Subcutaneous abdominal adipose tissue (tissue), 5 donors: ENCODE data around the gene TTLL9.

Experiments used
- H3K27ac ChIP-seq: one replicate; pipeline ENCODE4 v1.7.0; 2013; ENCODE audit warnings: low read depth, mild to moderate bottlenecking, inconsistent platforms, low read length, moderate library complexity
- H3K27me3 ChIP-seq, 5 donors: one replicate each; pipeline ENCODE4 v1.7.0; 2013; ENCODE audit warnings: low read length in 5 of 5, inconsistent platforms in 1 of 5; ENCODE audit not compliant: control insufficient read depth in 5 of 5, insufficient read depth in 4 of 5
- H3K36me3 ChIP-seq, 5 donors: one replicate each; pipeline ENCODE4 v1.7.0; 2013; ENCODE audit warnings: low read length in 5 of 5; ENCODE audit not compliant: control insufficient read depth in 5 of 5, insufficient read depth in 5 of 5
- H3K4me1 ChIP-seq, 5 donors: one replicate each; pipeline ENCODE4 v1.7.0; 2013; ENCODE audit warnings: low read length in 5 of 5, mild to moderate bottlenecking in 3 of 5, moderate library complexity in 1 of 5; ENCODE audit not compliant: control insufficient read depth in 5 of 5, insufficient read depth in 5 of 5
- H3K4me3 ChIP-seq, 5 donors: one replicate each; pipeline ENCODE4 v1.7.0; 2013; ENCODE audit warnings: low read length in 5 of 5, low read depth in 1 of 5
- H3K9ac ChIP-seq, 5 donors: one replicate each; pipeline ENCODE4 v1.7.0; 2013; ENCODE audit warnings: low read length in 5 of 5, mild to moderate bottlenecking in 4 of 5, moderate library complexity in 3 of 5
- H3K9me3 ChIP-seq, 5 donors: one replicate each; pipeline ENCODE4 v1.7.0; 2013; ENCODE audit warnings: low read length in 5 of 5; ENCODE audit not compliant: control insufficient read depth in 5 of 5
- donor health status: healthy.
- donor health status: healthy.
- donor health status: healthy.
- donor health status: healthy.
- donor health status: healthy.

TTLL9 gene

GRCh38 chr20:31866221-31866620 is 4.2 kb upstream of the TTLL9 start:
- H3K27ac ChIP-seq, result no peak overlapping the region
- no peak overlapping the region for H3K9ac ChIP-seq
- H3K9me3 ChIP-seq, result no peaks in the 10 kb centered on the region
- peaks cover 3 to 29% (median 24%) of the 10 kb centered on the region in 5 donors for H3K4me1 ChIP-seq
- no peak overlapping the region for H3K4me3 ChIP-seq
- H3K36me3 ChIP-seq, result no peaks in the 10 kb centered on the region
- peaks cover 0 to 9% (median 0%) of the 10 kb centered on the region in 5 donors for H3K27me3 ChIP-seq

GRCh38 chr20:31868853-31869672 is 1.4 kb upstream of the TTLL9 start:
- Histone ChIP-seq H3K4me3 (peak overlapping the region in 3 of 5 donors; percentile 79 to 82 (median 81)), H3K36me3 (no peaks in the 10 kb centered on the region), H3K27me3 (peaks cover 0 to 9% (median 0%) of the 10 kb centered on the region in 5 donors), H3K27ac (no peak overlapping the region), H3K9ac (peak overlapping the region in 1 of 5 donors; percentile 84), H3K9me3 (no peaks in the 10 kb centered on the region), H3K4me1 (peaks cover 3 to 22% (median 19%) of the 10 kb centered on the region in 5 donors)

- peak overlapping the region in 3 of 5 donors; percentile 63 to 86 (median 84) for H3K9ac ChIP-seq
- H3K27ac ChIP-seq, result no peak overlapping the region
- H3K27me3 ChIP-seq, result peaks cover 0 to 9% (median 0%) of the 10 kb centered on the region in 5 donors
- H3K9me3 ChIP-seq, result no peaks in the 10 kb centered on the region
- no peaks in the 10 kb centered on the region for H3K36me3 ChIP-seq
- peak overlapping the region; percentile 63 to 82 (median 81) for H3K4me3 ChIP-seq
- peaks cover 3 to 22% (median 19%) of the 10 kb centered on the region in 5 donors for H3K4me1 ChIP-seq
Observed at GRCh38 chr20:31869673-31869941, 827 bp upstream of the TTLL9 start.

GRCh38 chr20:31870726-31871617 is 538 bp downstream of the TTLL9 start:
- Histone ChIP-seq H3K4me1 (peaks cover 3 to 22% (median 19%) of the 10 kb centered on the region in 5 donors), H3K4me3 (peak overlapping the region; percentile 63 to 82 (median 79)), H3K36me3 (no peaks in the 10 kb centered on the region), H3K27me3 (peaks cover 0 to 9% (median 0%) of the 10 kb centered on the region in 5 donors), H3K9me3 (no peaks in the 10 kb centered on the region), H3K9ac (peak overlapping the region in 4 of 5 donors; percentile 58 to 72 (median 64)), H3K27ac (no peak overlapping the region)

GRCh38 chr20:31871618-31871954 is 1.2 kb downstream of the TTLL9 start:
- H3K4me3 ChIP-seq, result no peak overlapping the region
- no peak overlapping the region for H3K9ac ChIP-seq

GRCh38 chr20:31872406-31872805 is 2.0 kb downstream of the TTLL9 start:
- Histone ChIP-seq H3K9ac (no peak overlapping the region), H3K36me3 (no peaks in the 10 kb centered on the region), H3K9me3 (no peaks in the 10 kb centered on the region), H3K27me3 (peaks cover 0 to 9% (median 0%) of the 10 kb centered on the region in 5 donors), H3K4me3 (no peak overlapping the region), H3K27ac (no peak overlapping the region), H3K4me1 (peaks cover 3 to 22% (median 19%) of the 10 kb centered on the region in 5 donors)

More at GRCh38 chr20:31871618-31871954, 1.2 kb downstream of the TTLL9 start:
- peaks cover 0 to 9% (median 0%) of the 10 kb centered on the region in 5 donors for H3K27me3 ChIP-seq
- H3K4me1 ChIP-seq, result peaks cover 3 to 22% (median 19%) of the 10 kb centered on the region in 5 donors
- no peaks in the 10 kb centered on the region for H3K36me3 ChIP-seq
- no peak overlapping the region for H3K27ac ChIP-seq
- H3K9me3 ChIP-seq, result no peaks in the 10 kb centered on the region

- H3K27me3 ChIP-seq, result peaks cover 0 to 4% (median 0%) of the 10 kb centered on the region in 5 donors
- H3K27ac ChIP-seq, result no peak overlapping the region
- H3K9ac ChIP-seq, result no peak overlapping the region
- H3K4me1 ChIP-seq, result peaks cover 0 to 20% (median 16%) of the 10 kb centered on the region in 5 donors
- peaks cover 0 to 2% (median 0%) of the 10 kb centered on the region in 5 donors for H3K9me3 ChIP-seq
- no peak overlapping the region for H3K4me3 ChIP-seq
- H3K36me3 ChIP-seq, result no peaks in the 10 kb centered on the region
Observed at GRCh38 chr20:31875671-31876070, 5.2 kb downstream of the TTLL9 start.

- H3K4me1 ChIP-seq, result peaks cover 0 to 15% (median 10%) of the 10 kb centered on the region in 5 donors
- H3K4me3 ChIP-seq, result no peak overlapping the region
- no peaks in the 10 kb centered on the region for H3K36me3 ChIP-seq
- no peak overlapping the region for H3K27ac ChIP-seq
- H3K9me3 ChIP-seq, result peaks cover 0 to 2% (median 0%) of the 10 kb centered on the region in 5 donors
- no peak overlapping the region for H3K9ac ChIP-seq
- no peaks in the 10 kb centered on the region for H3K27me3 ChIP-seq
Observed at GRCh38 chr20:31877684-31878083, 7.2 kb downstream of the TTLL9 start.

- Histone ChIP-seq H3K27ac (no peak overlapping the region), H3K27me3 (no peaks in the 10 kb centered on the region), H3K36me3 (no peaks in the 10 kb centered on the region), H3K4me1 (peaks cover 0 to 15% (median 10%) of the 10 kb centered on the region in 5 donors), H3K9ac (peak overlapping the region in 3 of 5 donors; percentile 14 to 73 (median 66)), H3K9me3 (peaks cover 0 to 2% (median 0%) of the 10 kb centered on the region in 5 donors), H3K4me3 (peak overlapping the region; percentile 68 to 84 (median 79))
Observed at GRCh38 chr20:31879143-31879987, 8.9 kb downstream of the TTLL9 start.
